ENCODE results near the gene PSMA1. TPM values are rescaled to one million over a fixed set of nuclear protein-coding genes. Genes with fewer than 3 reads are reported as not detected.

PSMA1 gene
- total RNA-seq, 1 experiment from 2014 or later = 198 TPM

GRCh38 chr11:14499178-14499559 is 21.0 kb downstream of the PSMA1 start:
- TF ChIP-seq POLR2AphosphoS5 (IDR thresholded peaks at IDR 0.05; ENCODE audit: low read depth, low read length) = no peak
- TF ChIP-seq REST (IDR thresholded peaks at IDR 0.05; ENCODE audit: insufficient read depth in 1 of 2, low read depth in 2 of 2, low read length in 1 of 2) = no peak
- no peak for TF ChIP-seq SIN3A (IDR thresholded peaks at IDR 0.05; ENCODE audit: borderline replicate concordance, insufficient read depth, low read depth, low read length)
- TF ChIP-seq CTCF (IDR thresholded peaks at IDR 0.05) = no peak
- TF ChIP-seq TCF7L2 (IDR thresholded peaks at IDR 0.05; ENCODE audit: low read depth, low read length) = no peak
- Histone ChIP-seq H3K4me3 (ENCODE audit: low read depth in 2 of 2, low read length in 2 of 2) (peak overlapping the region; percentile 64 to 92), H3K36me3 (ENCODE audit: control insufficient read depth, insufficient read depth, low read length) (peaks cover 32% of the 10 kb centered on the region), H3K27me3 (ENCODE audit: control insufficient read depth, insufficient read depth, low read length) (no peaks in the 10 kb centered on the region), H3K27ac (ENCODE audit: low read length) (peak overlapping the region; percentile 85), H3K9me3 (ENCODE audit: control insufficient read depth, insufficient read depth, low read depth, low read length) (no peaks in the 10 kb centered on the region), H3K4me1 (ENCODE audit: control insufficient read depth, insufficient read depth, low read length) (peaks cover 5% of the 10 kb centered on the region; the same call in 1 of the 2 replicates)
- TSS peak; percentile 62 for BruUV-seq (replicated peaks)
- DNase-seq (ENCODE audit: low read depth, low spot score) = no peak
- ATAC-seq = peak; percentile 56
- POLR2A ChIA-PET = no interaction called here
- CTCF ChIA-PET = interaction anchor here (0.7 kb wide), 1 partner anchor 326 kb away, joined by 4 read pairs; no protein-coding TSS in a partner anchor
- intact Hi-C loops (cut with micrococcal nuclease; ENCODE audit: unreplicated experiment) = no loop called here
- in situ Hi-C loops (cut with HindIII; ENCODE audit: low pct_unique_long_range_greater_than_20kb, low sequenced_read_pairs) = no loop called here

- no peak for DNase-seq (ENCODE audit: low read depth, low spot score)
- TF ChIP-seq CTCF (IDR thresholded peaks at IDR 0.05) = no peak
- TF ChIP-seq SIN3A (IDR thresholded peaks at IDR 0.05; ENCODE audit: borderline replicate concordance, insufficient read depth, low read depth, low read length) = no peak
- no peak for TF ChIP-seq POLR2AphosphoS5 (IDR thresholded peaks at IDR 0.05; ENCODE audit: low read depth, low read length)
- TF ChIP-seq REST (IDR thresholded peaks at IDR 0.05; ENCODE audit: insufficient read depth in 1 of 2, low read depth in 2 of 2, low read length in 1 of 2) = no peak
- TF ChIP-seq TCF7L2 (IDR thresholded peaks at IDR 0.05; ENCODE audit: low read depth, low read length) = no peak
Measured at GRCh38 chr11:14480716-14481115, 39.5 kb downstream of the PSMA1 start.

More at GRCh38 chr11:14480716-14481115, 39.5 kb downstream of the PSMA1 start:
- intact Hi-C loops (cut with micrococcal nuclease; ENCODE audit: unreplicated experiment) (no loop called here), in situ Hi-C loops (cut with HindIII; ENCODE audit: low pct_unique_long_range_greater_than_20kb, low sequenced_read_pairs) (no loop called here)
- H3K27me3 ChIP-seq (ENCODE audit: control insufficient read depth, insufficient read depth, low read length) = no peaks in the 10 kb centered on the region
- BruUV-seq (replicated peaks) = no TSS peak
- no peaks in the 10 kb centered on the region for H3K4me1 ChIP-seq (ENCODE audit: control insufficient read depth, insufficient read depth, low read length)
- no peak overlapping the region for H3K4me3 ChIP-seq (ENCODE audit: low read depth in 2 of 2, low read length in 2 of 2)
- no peak overlapping the region for H3K27ac ChIP-seq (ENCODE audit: low read length)
- no peak for ATAC-seq
- ChIA-PET POLR2A (interaction anchor here (0.6 kb wide), 1 partner anchor 20 kb away, joined by 6 read pairs; no protein-coding TSS in a partner anchor), CTCF (no interaction called here)
- H3K9me3 ChIP-seq (ENCODE audit: control insufficient read depth, insufficient read depth, low read depth, low read length) = no peaks in the 10 kb centered on the region
- peaks cover 67% of the 10 kb centered on the region for H3K36me3 ChIP-seq (ENCODE audit: control insufficient read depth, insufficient read depth, low read length)
